ENCODE measurements around the gene MMAB. TPM values are rescaled to one million over a fixed set of nuclear protein-coding genes. Genes with fewer than 3 reads are reported as not detected.

MMAB gene
- total RNA-seq, 1 experiment from 2014 or later = 34.9 TPM

DNA sequence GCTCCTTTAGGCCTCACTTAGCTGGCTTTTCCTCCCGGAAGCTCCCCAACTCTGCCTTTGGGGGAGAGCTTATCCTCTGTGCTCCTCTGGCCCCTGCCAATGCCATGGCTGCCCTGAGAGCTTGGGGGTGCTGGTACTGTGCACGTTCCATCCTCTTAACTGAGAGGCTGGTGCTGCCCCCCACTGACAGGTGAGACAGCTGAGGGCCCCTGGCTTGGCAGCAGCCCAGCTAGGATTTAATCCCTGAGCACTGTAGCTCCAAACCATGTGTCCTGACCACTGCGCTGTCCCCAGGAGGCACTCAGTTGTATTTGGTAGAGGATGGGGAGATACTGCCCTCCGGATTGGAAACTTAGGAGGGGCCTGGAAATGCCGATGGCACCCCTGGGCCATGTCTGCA, 49.8 kb downstream of the MMAB start:
- peaks cover 0 to 3% of the 10 kb centered on the region in 2 experiments; a peak in 1 of 4 replicates for H3K36me3 ChIP-seq (ENCODE audit: control insufficient read depth in 1 of 2, insufficient read depth in 2 of 2, low read length in 2 of 2)
- H3K4me1 ChIP-seq (ENCODE audit: control insufficient read depth in 1 of 2, insufficient read depth in 2 of 2, low read length in 2 of 2) = no peaks in the 10 kb centered on the region
- H3K9me3 ChIP-seq (ENCODE audit: control insufficient read depth in 1 of 2, insufficient read depth in 1 of 2, low read depth in 1 of 2, low read length in 2 of 2) = no peaks in the 10 kb centered on the region
- H3K9ac ChIP-seq (ENCODE audit: low read length) = no peak overlapping the region
- no peak overlapping the region for H3K27ac ChIP-seq (ENCODE audit: low read depth, low read length)
- no TSS peak for BruUV-seq (replicated peaks)
- no peaks in the 10 kb centered on the region for H3K9me2 ChIP-seq (ENCODE audit: insufficient read depth)
- intact Hi-C loops (cut with micrococcal nuclease) = no loop called here
- ATAC-seq = no peak
- H2AFZ ChIP-seq (ENCODE audit: low read depth, low read length, poor library complexity, severe bottlenecking) = no peak overlapping the region
- no peaks in the 10 kb centered on the region for H4K20me1 ChIP-seq (ENCODE audit: insufficient read depth)
- H3K4me2 ChIP-seq (ENCODE audit: low read length) = no peak overlapping the region
- RAD21 ChIA-PET (ENCODE audit: low non-redundant PET in 1 of 2, low total read pairs in 2 of 2, uncharacterized antibody in 2 of 2, unreplicated experiment in 2 of 2) = no interaction called here
- no peak for DNase-seq (ENCODE audit: low read depth, low spot score)
- no peaks in the 10 kb centered on the region for H3K79me2 ChIP-seq (ENCODE audit: insufficient read depth, low read length)
- CTCF ChIA-PET = no interaction called here
- TF ChIP-seq, protein P1, sequence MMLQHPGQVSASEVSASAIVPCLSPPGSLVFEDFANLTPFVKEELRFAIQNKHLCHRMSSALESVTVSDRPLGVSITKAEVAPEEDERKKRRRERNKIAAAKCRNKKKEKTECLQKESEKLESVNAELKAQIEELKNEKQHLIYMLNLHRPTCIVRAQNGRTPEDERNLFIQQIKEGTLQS (IDR thresholded peaks at IDR 0.05) = no peak
- TF ChIP-seq EZH2 (IDR thresholded peaks at IDR 0.05) = no peak
- TF ChIP-seq JUND (IDR thresholded peaks at IDR 0.05) = no peak
- no peak for TF ChIP-seq RAD21 (IDR thresholded peaks at IDR 0.05; ENCODE audit: low read depth)
- TF ChIP-seq, protein P2, sequence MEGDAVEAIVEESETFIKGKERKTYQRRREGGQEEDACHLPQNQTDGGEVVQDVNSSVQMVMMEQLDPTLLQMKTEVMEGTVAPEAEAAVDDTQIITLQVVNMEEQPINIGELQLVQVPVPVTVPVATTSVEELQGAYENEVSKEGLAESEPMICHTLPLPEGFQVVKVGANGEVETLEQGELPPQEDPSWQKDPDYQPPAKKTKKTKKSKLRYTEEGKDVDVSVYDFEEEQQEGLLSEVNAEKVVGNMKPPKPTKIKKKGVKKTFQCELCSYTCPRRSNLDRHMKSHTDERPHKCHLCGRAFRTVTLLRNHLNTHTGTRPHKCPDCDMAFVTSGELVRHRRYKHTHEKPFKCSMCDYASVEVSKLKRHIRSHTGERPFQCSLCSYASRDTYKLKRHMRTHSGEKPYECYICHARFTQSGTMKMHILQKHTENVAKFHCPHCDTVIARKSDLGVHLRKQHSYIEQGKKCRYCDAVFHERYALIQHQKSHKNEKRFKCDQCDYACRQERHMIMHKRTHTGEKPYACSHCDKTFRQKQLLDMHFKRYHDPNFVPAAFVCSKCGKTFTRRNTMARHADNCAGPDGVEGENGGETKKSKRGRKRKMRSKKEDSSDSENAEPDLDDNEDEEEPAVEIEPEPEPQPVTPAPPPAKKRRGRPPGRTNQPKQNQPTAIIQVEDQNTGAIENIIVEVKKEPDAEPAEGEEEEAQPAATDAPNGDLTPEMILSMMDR (IDR thresholded peaks at IDR 0.05 in 2 of 3, conservative IDR thresholded peaks at IDR 0.05 in 1 of 3; ENCODE audit: borderline replicate concordance in 1 of 3, insufficient read depth in 1 of 3, low read depth in 2 of 3, low read length in 2 of 3) = no peak
- TF ChIP-seq FOSL1 (IDR thresholded peaks at IDR 0.05; ENCODE audit: low read depth) = no peak
- TF ChIP-seq EZH2phosphoT487 (IDR thresholded peaks at IDR 0.05; ENCODE audit: borderline replicate concordance) = no peak
- TF ChIP-seq TCF7L2 (IDR thresholded peaks at IDR 0.05; ENCODE audit: borderline replicate concordance, extremely low read depth, insufficient read depth, insufficient read length) = no peak
- no peak for TF ChIP-seq SP1 (IDR thresholded peaks at IDR 0.05; ENCODE audit: low read depth)
- no peak for TF ChIP-seq EGR1 (IDR thresholded peaks at IDR 0.05; ENCODE audit: low read depth)
- TF ChIP-seq CEBPB (IDR thresholded peaks at IDR 0.05; ENCODE audit: low read depth) = no peak
- POLR2A ChIA-PET = no interaction called here
- H3K4me3 ChIP-seq (replicated peaks in 1 of 2; ENCODE audit: low read depth in 1 of 2, low read length in 2 of 2) = no peak overlapping the region
- H3K27me3 ChIP-seq (ENCODE audit: insufficient read depth, low read length) = no peaks in the 10 kb centered on the region
